HG03280 (cell line): Measurements from ENCODE around the gene SH3RF3.

Source experiments
- ATAC-seq: cut with Tn5 transposase; IDR thresholded peaks from one replicate; pipeline ENCODE4 v1.9.1; 2021; ENCODE audit warnings: mild to moderate bottlenecking, moderate library complexity; ENCODE audit not compliant: unreplicated experiment

The SH3RF3 gene

GRCh38 chr2:109176928-109177327, 47.9 kb downstream of the SH3RF3 start:
- ATAC-seq: no peak

GRCh38 chr2:109177635-109178034, 48.6 kb downstream of the SH3RF3 start:
- no peak for ATAC-seq

- ATAC-seq: no peak
Measured at GRCh38 chr2:109178968-109179367, 50.0 kb downstream of the SH3RF3 start.

GRCh38 chr2:109180786-109181185, 51.8 kb downstream of the SH3RF3 start:
- no peak for ATAC-seq

GRCh38 chr2:109182426-109182825, 53.4 kb downstream of the SH3RF3 start:
- no peak for ATAC-seq

- no peak for ATAC-seq
Measured at GRCh38 chr2:109183871-109184270, 54.9 kb downstream of the SH3RF3 start.

- no peak for ATAC-seq
Measured at GRCh38 chr2:109184368-109184767, 55.4 kb downstream of the SH3RF3 start.

GRCh38 chr2:109185338-109185737, 56.3 kb downstream of the SH3RF3 start:
- ATAC-seq: no peak

GRCh38 chr2:109185821-109186570, 57.0 kb downstream of the SH3RF3 start:
- ATAC-seq: no peak

- no peak for ATAC-seq
Measured at GRCh38 chr2:109186656-109187250, 57.7 kb downstream of the SH3RF3 start.

GRCh38 chr2:109187711-109188495, 58.9 kb downstream of the SH3RF3 start:
- ATAC-seq: no peak

GRCh38 chr2:109188496-109188890, 59.5 kb downstream of the SH3RF3 start:
- ATAC-seq: no peak

- no peak for ATAC-seq
Measured at GRCh38 chr2:109188898-109189297, 59.9 kb downstream of the SH3RF3 start.

GRCh38 chr2:109189751-109190150, 60.7 kb downstream of the SH3RF3 start:
- ATAC-seq: no peak

GRCh38 chr2:109193807-109194619, 65.0 kb downstream of the SH3RF3 start:
- no peak for ATAC-seq

- no peak for ATAC-seq
Measured at GRCh38 chr2:109194620-109194937, 65.6 kb downstream of the SH3RF3 start.

GRCh38 chr2:109195193-109196045, 66.4 kb downstream of the SH3RF3 start:
- ATAC-seq: no peak

GRCh38 chr2:109196081-109196875, 67.3 kb downstream of the SH3RF3 start:
- ATAC-seq: no peak
